Activated naive CD8-positive, alpha-beta T cell treated with anti-CD3 and anti-CD28 coated beads, Interleukin-2, amount 50 U/mL, for 16 hours (primary cell): ENCODE results near the gene CNBD2.
A peak's percentile ranks its signal among the peaks of the same experiment; 100 is the strongest.
"Not testable (repeated sequence)": the region's sequence is repeated elsewhere in the genome, so short reads cannot be mapped to it uniquely, and the experiment has no call there.

Experiments used
- DNase-seq: peaks from one replicate; pipeline ENCODE4 v3.0.0-alpha.2; 2020; ENCODE audit warnings: low read depth, low spot score

CNBD2 gene

DNA sequence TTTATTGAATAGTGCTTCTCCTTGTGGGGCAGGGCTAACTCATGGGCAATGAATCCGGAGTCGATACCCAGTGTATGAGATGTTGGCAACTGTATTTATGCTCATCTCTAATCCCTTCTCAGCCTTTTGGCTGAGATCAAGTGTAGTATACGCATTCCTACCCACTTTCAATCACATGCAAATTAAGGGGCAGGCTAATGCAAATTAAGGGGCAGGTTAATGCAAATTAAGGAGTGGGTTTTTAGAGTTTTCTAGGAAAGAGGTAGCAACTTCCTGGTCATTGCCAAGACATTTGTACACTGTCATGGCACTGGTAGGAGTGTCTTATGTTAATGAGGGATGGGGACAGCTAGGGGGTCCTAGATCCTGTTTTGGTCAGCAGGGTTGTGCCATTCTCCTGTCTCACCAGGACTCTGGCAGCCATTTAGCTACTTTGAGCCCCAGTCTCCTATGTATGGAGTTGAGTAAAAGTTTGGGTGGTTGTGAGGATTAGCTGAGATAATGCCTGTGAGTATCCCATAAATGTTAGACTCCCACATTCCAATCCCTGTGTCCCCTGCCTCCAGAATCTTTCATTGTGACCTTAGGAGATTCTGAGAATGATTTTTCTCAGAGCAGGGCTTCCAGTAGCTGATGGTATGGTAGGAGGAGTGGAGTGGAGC lies at the start of gene CNBD2:
Gene CNBD2 (plus strand): TSS at position 612 of the 662 bp plus-strand sequence. CDS start 173 bp downstream, outside the sequence.
- DNase-seq, result no peak

DNA sequence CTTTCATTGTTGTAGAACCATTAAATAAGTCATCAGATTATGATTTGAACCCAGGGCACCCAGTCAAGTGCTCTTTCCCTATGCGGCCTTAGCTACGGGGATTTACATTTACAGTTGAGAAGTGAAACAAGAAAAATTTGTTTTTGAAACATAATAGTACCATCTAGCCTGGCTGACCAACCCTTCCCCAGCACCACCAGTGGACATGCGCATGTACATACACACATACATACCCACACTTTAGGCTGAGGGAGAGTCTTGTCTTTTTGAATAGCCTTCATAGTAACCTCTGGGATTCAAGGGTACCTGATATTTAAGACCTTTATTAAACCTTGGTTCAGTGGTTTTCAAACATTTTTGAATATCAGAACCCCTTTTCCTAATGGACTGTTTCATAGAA lies 47.9 kb upstream of the CNBD2 start:
- no peak for DNase-seq

DNA sequence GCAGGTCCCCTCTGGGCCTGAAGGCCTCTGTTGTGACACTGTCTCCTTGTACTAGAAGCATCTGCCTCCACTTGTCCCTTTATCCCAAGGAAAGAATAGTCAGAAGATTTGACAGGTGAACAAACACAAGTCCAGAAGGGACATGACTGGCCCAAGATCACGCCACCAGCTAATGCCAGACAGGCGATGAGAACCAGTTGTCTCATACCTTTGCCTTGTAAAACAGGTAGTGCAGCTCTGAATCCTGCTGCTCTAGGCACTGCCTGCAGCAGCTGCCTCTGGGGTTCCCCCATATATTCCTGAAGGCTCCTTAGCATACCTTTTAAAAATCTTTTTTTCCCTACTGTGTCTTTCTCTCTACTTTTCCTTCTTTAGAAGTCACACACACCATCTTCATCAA lies 39.1 kb upstream of the CNBD2 start:
- no peak for DNase-seq

DNA sequence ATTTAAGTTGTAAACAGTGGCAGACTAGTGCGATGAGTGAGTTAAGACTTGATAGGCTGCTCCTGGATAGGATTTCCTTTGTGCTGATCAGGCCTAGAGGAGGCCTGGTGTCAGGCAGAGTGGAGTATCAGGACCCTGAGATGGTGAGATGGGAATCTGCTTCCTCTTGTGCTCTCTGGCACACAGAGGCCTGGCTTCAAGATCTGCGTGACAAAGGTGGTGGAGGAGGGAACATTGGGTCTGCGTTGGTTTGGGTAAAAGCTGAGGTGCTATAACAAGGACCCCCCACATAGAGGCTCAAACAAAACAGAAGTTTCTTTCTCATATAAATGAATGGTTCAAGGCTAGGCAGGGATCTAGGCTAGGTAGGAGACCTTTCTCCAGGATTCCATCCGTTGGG lies 34.3 kb upstream of the CNBD2 start:
- DNase-seq, result no peak

DNA sequence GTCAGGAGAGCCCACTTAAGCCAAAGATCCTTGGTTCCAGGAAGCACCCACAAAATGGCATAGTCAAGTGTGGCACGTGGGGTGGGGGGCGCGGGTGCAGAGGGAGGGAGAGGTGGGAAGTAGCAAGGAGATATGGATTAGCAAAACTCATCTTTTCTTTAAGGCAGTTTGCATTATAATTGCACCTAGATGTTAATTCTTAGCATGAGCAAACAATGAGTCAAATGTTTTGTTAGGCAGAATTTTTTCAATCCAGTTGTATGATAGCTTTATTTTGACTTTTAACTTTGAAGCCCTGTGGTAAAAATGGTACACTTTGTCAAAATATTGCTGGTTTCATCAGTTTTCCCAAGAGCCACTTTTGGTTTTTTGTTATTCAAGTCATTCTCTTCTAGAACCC lies 29.1 kb upstream of the CNBD2 start:
- no peak for DNase-seq

GRCh38 chr20:35941620-35942019 lies 26.8 kb upstream of the CNBD2 start:
- DNase-seq, result no peak

DNA sequence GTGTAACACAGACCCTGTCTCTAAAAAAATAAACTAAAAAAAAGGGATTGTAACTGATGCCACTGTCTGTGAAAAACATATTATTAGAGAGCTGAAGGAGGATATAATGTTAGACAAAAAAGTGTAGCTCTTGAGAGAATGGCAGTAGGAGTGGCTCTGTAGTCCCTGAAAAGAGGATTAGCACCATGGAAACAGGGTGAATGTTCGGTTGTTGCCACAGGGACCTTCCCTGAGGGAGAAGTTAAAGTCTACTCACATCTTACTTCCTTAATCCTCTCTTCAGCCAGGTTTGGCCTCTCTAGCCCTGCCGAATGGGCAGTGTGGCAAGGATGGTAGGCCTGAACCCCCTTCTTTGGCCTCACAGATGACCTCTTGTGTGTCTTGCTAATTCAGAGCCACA lies 26.1 kb upstream of the CNBD2 start:
- no peak for DNase-seq

- DNase-seq, result no peak
Observed at GRCh38 chr20:35947489-35947888, 20.9 kb upstream of the CNBD2 start.

DNA sequence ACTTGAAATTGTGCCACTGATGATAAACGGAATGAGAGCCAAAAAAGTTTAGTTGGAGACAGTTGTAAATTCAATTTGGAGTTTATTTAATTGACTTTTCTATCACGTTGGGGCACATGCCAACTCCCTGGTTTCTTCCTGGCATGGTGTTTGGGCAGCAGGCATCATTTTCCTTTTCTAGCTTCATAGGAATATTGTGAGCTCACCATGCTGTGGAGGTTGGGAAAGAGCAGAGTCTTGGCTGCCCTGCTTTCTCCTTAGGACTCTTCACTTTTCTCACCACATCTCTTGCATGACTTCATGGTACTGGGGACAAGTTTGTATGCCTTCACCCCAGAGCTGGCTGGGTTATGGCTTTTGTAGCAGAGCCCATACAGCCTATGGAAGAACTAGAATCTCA lies 20.5 kb upstream of the CNBD2 start:
- no peak for DNase-seq

GRCh38 chr20:35950093-35950492 lies 18.3 kb upstream of the CNBD2 start:
- DNase-seq, result no peak

DNA sequence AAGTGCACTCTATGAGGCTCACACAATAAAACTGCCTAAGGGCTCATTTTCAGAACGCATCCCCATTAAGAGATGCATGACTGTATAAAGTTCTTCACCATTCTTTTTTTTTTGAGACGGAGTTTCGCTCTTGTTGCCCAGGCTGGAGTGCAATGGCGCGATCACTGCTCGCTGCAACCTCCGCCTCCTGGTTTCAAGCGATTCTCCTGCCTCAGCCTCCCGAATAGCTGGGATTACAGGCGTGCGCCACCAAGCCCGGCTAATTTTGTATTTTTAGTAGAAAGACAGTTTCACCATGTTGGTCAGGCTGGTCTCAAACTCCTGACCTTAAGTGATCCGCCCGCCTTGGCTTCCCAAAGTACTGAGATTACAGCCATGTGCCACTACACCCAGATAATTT lies 16.3 kb upstream of the CNBD2 start:
- DNase-seq, result not testable (repeated sequence)

- no peak for DNase-seq
Observed at GRCh38 chr20:35952480-35953386, 15.7 kb upstream of the CNBD2 start.

DNA sequence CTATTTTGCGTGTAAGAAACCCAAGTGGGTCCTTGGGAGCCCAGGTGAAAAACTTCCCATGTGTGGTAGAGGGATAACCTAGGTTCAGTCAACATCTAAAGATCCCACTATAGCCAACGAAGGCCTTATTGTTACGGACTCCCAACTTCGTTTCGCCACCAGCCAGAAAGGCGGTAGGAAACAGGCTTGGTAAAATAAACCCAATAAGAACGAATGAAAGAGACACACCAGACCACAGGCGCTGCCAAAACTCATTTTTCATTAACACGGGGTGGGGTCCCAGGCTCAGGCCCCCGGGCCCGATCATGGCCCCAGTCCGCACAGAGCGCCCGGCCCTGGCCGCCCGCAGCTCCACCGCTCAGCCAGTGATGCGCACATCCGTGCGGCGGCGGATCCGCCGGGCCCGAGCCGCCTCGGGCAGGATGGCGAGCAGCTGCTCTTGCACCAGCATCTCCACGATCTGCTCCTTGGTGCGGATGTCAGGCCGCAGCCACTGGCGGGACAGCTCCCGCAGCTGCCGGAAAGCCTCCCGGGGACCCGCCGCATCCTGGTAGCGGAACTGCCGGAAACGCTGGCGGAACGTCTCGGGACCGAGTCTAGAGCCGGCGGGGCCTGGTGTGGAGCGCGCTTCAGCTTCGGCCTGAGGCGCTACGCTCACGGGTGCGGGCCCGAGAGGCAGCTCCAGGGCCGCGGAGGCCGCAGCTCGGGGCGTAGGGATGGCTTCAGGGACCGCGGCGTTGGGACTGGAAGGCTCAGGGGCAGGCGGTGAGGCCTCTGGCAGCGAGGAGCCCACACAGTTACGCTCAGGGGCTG lies 14.8 kb upstream of the CNBD2 start:
- peak; percentile 25 for DNase-seq

- DNase-seq, result peak; percentile 93
Observed at GRCh38 chr20:35954200-35954906, 14.0 kb upstream of the CNBD2 start, which contains the start of gene SCAND1. Gene SCAND1 (minus strand): TSS chr20:35954502. CDS start chr20:35954284, 218 bp downstream.

- no peak for DNase-seq
Observed at GRCh38 chr20:35954907-35955251, 13.5 kb upstream of the CNBD2 start.

DNA sequence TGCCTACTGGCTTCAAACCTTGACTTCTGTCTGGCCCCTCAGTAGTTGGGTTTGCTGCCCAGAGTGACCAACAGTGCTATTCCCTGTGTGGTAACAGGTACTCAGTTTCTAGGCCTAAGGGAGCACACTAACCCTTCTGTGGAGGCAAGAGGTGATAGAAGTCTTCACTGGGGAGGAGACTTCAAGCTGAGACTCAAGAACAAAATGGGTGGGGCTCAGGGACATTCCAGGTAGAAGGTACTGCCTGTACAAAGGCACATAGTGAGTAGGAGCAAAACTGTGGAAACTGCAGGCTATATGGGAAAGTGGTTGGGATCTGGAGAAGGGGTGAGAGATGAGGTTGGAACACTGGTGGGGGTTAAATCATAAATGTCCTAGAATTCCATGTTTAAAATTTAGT lies 11.8 kb upstream of the CNBD2 start:
- DNase-seq, result no peak

DNA sequence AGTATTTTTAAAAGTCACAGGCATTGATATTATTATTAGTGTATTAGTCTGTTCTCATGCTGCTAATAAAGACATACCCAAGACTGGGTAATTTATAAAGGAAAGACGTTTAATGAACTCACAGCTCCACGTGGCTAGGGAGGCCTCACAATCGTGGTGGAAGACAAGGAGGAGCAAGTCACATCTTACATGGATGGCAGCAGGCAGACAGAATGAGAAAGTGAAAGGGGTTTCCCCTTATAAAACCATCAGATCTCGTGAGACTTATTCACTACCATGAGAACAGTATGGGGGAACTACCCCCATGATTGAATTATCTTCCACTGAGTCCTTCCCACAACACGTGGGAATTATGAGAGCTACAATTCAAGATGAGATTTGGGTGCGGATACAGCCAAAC lies 9.1 kb upstream of the CNBD2 start:
- not testable (repeated sequence) for DNase-seq

DNA sequence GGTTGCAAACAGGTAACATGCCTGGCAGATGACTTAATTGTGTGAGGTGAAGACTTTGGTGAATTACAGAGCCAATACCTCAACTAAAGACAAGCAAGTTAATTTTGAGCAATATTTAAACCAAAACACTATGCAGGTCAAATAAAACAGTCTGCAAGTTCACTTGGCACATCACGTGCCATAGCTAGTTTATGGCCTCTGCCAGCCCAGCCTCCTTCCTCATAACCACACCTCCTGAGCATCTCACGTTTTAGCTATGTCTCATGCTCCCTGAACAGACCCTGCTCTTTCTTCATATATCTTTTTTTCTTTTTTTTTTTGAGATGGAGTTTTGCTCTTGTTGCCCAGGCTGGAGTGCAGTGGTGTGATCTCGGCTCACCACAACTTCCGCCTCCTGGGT lies 4.5 kb upstream of the CNBD2 start:
- DNase-seq, result no peak

DNA sequence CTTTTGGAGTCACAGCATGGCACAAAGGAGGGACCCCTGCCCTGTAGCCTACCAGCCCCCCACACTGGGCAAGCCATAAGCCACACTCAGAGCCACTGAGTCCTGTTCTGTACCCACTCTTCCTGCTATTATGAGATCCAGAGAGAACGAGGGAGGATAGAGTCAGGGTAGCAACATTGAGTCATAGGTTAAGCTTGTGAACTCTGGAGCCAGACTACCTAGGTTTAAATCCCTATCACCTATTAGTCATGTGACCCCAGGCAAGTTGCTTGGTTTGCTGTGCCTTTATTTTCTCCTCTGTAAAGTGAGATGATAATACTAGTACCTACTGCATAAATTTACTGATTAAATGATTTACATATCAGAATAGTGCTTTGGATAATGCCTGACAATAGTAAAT lies 540 bp downstream of the CNBD2 start:
- DNase-seq, result no peak

GRCh38 chr20:35971981-35972380 lies 3.6 kb downstream of the CNBD2 start:
- no peak for DNase-seq

- DNase-seq, result no peak
Observed at GRCh38 chr20:35972462-35972861, 4.1 kb downstream of the CNBD2 start.

GRCh38 chr20:35974256-35974655 lies 5.9 kb downstream of the CNBD2 start:
- DNase-seq, result no peak
